Fibroblast of skin of abdomen (primary cell): ENCODE results near the gene CRMP1.
A peak's percentile ranks its signal among the peaks of the same experiment; 100 is the strongest.
"Not testable (repeated sequence)": the region's sequence is repeated elsewhere in the genome, so short reads cannot be mapped to it uniquely, and the experiment has no call there.

Experiments used
- DNase-seq: peaks from one replicate; pipeline ENCODE4 v3.0.0-alpha.2; 2013

Gene CRMP1

DNA sequence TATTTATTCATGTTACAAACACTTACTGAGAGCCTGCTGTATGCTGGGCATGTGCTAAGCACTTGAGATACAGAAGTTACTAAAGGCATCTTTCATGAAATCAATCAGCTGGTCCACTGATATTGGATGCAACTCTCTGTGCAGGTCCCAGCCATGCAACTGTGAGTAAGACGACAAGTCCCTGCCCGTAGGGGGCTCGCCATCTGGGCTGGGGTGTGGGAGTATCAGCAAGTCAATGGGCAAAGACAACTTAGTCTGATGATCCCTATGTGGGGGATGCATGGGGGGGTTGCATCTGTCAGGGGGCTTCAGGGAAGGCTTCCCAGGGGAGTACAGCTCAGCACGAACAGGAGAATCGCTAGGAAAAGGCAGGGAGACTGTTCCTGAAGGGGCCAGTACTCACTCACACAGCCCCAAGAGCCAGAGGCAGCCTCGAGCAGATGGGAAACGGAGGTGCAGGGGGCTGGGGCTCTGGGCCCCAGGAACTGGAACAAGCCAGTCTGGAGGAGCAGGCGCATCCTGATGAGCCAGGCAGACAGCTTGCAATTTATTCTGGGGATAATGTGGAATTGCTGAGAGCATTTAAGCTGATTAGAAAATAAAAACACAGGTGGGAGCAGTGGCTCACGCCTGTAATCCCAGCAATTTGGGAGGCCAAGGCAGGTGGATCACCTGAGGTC, 40.2 kb downstream of the CRMP1 start:
- no peak for DNase-seq

GRCh38 chr4:5851637-5852301, 41.1 kb downstream of the CRMP1 start:
- no peak for DNase-seq

- no peak for DNase-seq
These were observed 47.6 kb downstream of the CRMP1 start for GRCh38 chr4:5845035-5845905.

- no peak for DNase-seq
These were observed 49.0 kb downstream of the CRMP1 start for GRCh38 chr4:5843573-5844530.

DNA sequence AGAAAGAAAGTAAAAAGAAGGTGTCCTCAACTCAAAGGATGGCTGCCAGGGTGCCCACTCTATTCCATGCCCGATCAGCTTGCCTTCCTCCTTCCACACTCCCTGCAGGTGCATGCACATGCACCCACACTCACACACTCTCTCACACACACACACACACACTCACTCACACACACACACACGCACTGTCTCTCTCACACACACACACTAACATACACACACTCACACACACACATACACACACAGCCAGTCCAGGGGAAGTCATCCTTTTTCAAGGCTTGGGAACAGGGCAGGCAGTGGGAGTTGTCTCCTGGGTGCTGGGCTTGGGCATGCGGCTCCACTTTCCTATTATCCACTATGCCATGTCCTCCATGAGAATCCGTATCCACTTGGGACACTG, 50.4 kb downstream of the CRMP1 start:
- no peak for DNase-seq

DNA sequence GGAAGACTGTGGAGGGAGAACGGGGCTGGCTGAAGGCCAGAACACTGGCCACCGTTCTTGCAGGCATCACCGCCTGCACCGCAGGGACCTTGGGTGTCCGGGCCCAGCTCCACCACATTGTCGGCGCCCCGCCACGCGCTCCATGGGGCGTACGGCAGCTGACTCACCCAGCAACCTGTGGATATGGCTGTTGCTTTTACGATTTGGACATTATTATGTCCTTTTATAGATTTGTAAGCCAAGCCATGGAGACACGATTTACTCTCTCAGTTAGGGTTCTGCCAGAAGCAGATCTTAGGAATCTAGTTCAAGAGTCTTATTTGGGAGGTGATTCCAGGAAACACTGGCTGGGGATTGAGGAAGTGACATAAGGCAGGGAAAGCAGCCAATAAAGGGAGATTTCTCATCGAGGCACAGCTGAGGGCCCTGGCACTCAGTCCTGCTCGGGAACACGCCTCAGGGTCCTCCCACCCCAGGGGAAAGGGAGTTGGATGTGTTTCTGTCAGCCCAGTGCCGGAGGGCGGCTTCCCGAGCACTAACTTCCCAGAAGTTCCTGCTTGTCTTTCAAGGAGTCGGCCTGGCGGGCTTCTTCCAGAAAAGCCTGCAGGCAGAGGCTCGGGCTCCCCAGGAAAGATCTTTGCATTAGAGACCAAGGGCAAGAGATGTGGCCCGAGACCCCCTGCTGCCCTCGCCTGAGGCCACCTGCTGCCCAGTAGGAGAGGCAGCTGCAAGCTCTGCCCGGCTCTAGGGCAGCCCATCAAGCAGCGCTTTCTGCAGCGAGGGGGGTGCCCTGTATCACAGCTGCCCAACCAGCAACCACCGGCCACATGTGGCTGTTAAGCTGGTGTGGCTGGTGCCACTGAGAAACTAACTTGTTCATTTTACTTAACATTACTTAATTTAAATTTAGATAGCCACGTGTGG, 52.9 kb downstream of the CRMP1 start:
- DNase-seq = peak; percentile 14

GRCh38 chr4:5839332-5839731, 53.6 kb downstream of the CRMP1 start:
- DNase-seq = no peak

DNA sequence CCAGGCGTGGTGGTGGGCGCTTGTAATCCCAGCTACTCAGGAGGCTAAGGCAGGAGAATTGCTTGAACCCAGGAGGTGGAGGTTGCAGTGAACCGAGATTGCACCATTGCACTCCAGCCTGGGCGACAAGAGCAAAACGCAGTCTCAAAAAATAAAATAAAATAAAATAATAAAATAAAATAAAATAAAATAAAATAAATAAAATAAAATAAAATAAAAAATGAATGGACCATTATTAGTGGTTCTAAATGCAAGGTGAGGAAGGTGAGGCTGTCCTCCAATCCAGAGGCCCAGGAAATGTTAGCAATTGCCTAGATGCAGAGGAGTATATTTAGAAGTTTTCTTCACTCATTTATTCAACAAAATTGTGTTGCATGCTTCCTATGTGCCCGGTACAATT, 55.4 kb downstream of the CRMP1 start:
- not testable (repeated sequence) for DNase-seq

- DNase-seq = no peak
These were observed 55.9 kb downstream of the CRMP1 start for GRCh38 chr4:5836943-5837342.

DNA sequence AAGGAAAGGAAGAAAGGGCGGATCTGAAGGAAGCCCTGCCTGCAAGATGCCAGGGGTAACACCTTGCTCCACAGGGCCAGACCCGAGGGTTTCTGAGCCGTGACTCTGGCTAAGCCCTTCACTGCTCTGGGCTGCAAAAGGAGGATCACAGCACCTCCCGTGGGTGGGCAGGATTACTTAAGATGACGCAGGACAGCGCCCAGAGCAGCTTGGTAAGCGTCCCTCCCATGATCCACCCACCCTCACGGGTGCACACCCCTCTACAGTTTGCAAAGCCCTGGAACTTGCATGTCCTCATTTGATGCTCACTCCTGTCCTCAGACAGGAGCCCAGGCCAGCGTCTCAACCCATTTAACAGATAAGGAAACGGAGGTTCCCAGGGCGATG, 64.9 kb downstream of the CRMP1 start:
- DNase-seq = no peak

DNA sequence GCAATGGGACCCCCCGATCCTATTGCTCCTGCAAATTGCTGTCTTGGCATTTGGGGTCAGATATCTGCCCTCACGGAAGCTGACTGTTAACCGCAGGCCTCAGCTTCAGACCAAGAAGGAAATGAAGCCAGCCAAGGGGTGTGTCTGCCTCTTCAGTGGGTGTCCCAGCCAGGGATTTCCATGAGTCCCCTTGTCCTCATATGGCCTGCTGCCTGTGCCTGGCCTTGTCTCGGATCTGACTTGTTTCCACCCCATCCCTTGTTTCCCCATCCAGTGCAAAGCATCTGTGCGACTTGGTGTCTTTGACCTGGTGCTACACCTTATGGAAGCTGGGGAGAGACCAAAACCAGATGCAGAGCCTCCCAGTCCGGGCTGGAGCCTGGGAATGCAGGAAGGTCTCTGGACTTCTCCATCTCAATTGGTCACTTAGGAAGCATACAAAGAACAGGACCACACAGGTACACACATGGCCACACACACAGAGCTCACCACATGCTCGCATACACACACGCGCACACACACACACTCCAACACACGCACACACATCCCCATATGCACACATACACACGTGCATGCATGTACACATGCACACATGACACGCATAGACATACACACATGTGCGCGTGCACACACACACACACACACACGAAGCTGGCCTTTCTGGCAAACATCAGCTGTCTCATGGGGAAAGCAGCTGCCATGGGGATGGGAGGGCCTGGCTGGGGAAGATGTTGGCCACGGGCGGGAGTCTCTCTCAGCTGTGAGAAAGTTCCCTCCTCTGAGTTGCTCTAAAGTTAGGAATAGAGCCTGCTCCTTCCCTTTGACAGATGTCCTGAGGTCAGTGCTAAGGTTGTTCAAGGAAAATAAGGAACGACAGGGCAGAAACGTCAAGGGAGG, 65.5 kb downstream of the CRMP1 start:
- DNase-seq = peak; percentile 14

- no peak for DNase-seq
These were observed 66.3 kb downstream of the CRMP1 start for GRCh38 chr4:5826437-5827107.

DNA sequence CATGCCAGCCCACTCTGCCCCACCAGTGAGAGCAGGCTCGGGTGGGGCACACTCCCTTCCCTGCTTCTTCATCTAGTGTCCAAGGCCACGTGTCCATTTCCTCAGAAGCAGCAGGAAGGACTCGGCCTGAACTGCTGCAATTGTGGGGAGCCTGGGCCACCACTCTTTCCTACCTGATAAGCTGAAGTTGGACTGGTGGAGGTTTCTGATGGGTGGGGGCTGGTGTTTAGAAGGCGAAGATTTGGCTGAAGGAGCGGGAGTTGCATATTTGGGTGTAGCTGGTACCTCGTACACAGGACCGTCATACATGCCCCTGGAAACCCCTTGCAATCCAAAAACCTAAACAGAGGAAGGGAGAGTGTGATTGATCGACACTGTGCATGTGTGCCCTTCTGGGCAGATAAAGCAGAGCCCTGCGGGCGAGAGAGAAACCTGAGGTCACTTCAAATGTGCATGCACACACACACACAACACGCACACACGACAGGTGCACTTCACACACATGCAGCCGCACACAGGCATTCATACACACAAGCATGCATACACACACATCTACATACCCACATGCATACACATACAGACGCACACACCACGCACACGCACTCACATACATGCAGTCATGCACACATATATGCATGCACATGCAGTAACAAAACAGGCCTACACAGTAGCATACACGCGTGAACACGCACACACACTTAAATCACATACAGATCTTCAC, 67.4 kb downstream of the CRMP1 start:
- DNase-seq = no peak

GRCh38 chr4:5824635-5825034, 68.3 kb downstream of the CRMP1 start:
- DNase-seq = peak; percentile 34

GRCh38 chr4:5824227-5824626, 68.7 kb downstream of the CRMP1 start:
- DNase-seq = no peak

DNA sequence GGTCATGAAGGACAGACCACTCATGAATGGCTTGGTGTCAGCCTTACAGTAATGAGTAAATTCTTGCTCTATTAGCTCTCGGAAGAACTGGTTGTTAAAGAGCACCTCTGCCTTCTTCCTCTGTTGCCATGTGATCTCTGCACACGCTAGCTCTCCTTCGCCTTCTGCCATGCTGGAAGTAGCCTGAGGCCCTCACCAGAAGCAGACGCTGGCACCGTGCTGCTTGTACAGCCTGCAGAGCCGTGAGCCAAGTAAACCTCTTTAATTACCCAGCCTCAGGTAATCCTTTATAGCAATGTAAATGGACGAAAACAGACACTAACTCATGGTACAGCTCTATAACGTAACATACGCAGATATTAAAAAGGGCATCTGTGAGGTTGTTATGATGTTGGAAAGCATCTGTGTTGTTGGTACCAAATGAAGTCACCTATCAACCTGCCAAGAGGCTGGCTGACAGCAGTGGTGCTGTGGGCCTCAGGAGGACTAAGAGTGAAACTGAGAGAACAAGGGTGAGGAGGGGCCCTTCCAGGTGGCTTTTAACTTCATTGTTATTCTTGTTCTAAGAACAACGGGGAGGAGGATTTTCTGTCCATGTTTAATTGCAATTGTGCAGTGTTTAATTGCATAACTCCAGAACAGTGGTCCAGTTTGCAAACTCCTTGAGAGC, 69.2 kb downstream of the CRMP1 start:
- DNase-seq = no peak

GRCh38 chr4:5822619-5823018, 70.3 kb downstream of the CRMP1 start:
- no peak for DNase-seq

DNA sequence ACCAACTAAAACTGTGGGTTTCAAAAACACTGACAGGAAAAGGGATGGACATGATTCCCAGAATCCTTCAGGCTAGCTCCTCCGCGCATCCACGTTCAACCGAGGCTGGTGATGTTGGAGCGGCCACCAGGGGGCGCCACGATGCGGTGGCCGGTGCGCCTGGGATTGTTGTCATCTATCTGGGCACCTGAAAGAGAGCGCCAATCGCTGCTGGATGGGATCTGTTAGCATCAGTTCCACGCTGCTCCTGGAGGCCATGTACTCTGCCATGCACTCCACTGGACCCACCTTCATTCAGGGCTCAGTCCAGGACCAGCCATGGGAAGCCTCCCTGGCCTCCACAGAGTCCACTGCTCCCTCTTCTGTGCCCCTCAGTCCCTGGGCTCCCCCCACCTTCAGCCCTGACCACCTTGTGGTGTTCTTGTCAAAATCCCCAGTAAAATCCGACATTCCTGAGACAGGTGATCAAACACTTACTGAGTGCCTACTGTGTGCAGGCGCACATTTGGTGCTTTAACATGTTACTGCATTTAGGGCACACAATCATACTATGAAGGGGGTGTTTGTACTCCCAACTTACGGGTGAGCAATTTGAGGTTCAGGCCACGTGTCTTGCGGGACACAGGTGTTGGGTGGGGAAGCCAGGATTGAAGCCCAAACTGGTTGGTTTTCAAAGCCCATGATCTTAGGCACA, 71.1 kb downstream of the CRMP1 start:
- no peak for DNase-seq
